Measurements from ENCODE around the gene SEC24B.
"Not testable (repeated sequence)": the region's sequence is repeated elsewhere in the genome, so short reads cannot be mapped to it uniquely, and the experiment has no call there.

Gene SEC24B

DNA sequence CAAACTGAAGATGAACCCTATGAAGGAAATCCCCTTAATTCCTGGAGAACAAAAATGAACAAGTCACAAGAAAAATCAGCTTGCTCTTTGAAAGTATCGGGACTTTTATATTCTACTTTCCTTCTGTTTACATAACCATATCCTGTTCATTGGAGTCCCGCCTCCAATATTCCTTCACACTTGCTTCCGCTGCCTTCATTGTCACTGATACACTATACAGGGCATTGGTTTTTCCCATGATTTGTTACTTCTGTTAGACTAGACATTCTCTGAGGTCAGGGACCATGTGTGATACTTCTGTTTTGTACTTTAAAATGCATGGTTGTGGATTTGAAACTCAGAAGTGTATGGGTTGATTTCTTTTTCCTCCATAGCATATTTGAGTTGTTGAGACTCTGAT is 145.2 kb downstream of the SEC24B start:
- TF ChIP-seq CTCF (IDR thresholded peaks at IDR 0.05; ENCODE audit: control insufficient read depth, insufficient read depth, low read depth, low read length, missing control alignments), result no peak
- no peak overlapping the region for H3K4me3 ChIP-seq (ENCODE audit: control insufficient read depth, low read depth, low read length)
- DNase-seq (ENCODE audit: low read depth), result no peak

- not testable (repeated sequence) for DNase-seq (ENCODE audit: low read depth); H3K4me3 ChIP-seq (ENCODE audit: control insufficient read depth, low read depth, low read length)
Observed at GRCh38 chr4:109579997-109580396, 146.4 kb downstream of the SEC24B start.

DNA sequence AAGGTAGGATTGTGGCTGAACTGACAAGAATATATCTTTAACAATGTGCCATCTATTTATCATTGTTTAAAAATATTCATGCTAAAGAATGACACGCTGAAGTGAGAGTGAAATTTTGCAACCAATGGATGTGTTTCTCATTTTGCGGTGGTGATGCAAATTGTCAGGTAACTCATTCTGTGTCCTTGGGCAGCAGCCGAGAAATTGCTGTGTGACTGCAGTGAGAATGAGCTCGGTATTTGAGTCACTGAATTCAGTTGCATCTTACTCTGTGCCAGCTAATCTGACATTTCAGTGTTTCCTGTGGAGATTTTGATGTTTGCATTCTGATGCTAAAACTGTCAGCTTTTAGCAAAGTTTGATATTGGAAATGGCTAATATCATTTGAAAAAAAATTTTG is 154.6 kb downstream of the SEC24B start:
- no peak for DNase-seq (ENCODE audit: low read depth)
- no peak overlapping the region for H3K4me3 ChIP-seq (ENCODE audit: control insufficient read depth, low read depth, low read length)

DNA sequence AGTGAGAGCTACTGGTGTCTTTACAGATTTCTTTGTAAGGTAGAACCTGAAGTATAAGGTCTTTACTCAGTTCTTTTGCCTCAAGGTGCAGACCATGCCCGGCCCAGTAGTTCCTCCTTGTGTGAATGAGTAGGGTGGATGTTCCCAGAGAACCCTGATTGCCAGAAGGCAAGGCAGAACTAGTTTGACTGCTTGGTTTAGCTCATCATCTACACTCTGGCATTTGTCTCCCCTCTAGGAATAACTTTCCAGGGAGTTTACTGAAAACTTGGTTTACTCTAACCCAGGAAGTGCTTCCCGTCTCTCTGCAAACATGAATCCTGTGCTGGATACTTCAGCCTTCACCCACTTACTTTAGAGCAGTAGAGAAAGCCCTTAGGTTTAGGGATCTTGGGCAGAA is 155.5 kb downstream of the SEC24B start:
- no peak for TF ChIP-seq CTCF (IDR thresholded peaks at IDR 0.05; ENCODE audit: control insufficient read depth, insufficient read depth, low read depth, low read length, missing control alignments)
- DNase-seq (ENCODE audit: low read depth), result no peak
- H3K4me3 ChIP-seq (ENCODE audit: control insufficient read depth, low read depth, low read length), result no peak overlapping the region

More for the DNA sequence above, 154.6 kb downstream of the SEC24B start:
- TF ChIP-seq CTCF (IDR thresholded peaks at IDR 0.05; ENCODE audit: control insufficient read depth, insufficient read depth, low read depth, low read length, missing control alignments), result no peak

GRCh38 chr4:109589605-109590004 is 156.0 kb downstream of the SEC24B start:
- TF ChIP-seq CTCF (IDR thresholded peaks at IDR 0.05; ENCODE audit: control insufficient read depth, insufficient read depth, low read depth, low read length, missing control alignments), result no peak
- no peak overlapping the region for H3K4me3 ChIP-seq (ENCODE audit: control insufficient read depth, low read depth, low read length)
- no peak for DNase-seq (ENCODE audit: low read depth)

Measured in AG09309 (cell line).